ENCODE results near the gene RING1.

The RING1 gene

GRCh38 chr6:33249732-33250630 is 41.7 kb downstream of the RING1 start:
- no peak for DNase-seq

- no peak for DNase-seq
Observed at GRCh38 chr6:33250731-33251130, 42.4 kb downstream of the RING1 start.

- no peak for DNase-seq
Observed at GRCh38 chr6:33251395-33252012, 43.2 kb downstream of the RING1 start.

- no peak for DNase-seq
Observed at GRCh38 chr6:33252759-33253158, 44.5 kb downstream of the RING1 start.

GRCh38 chr6:33254591-33254990 is 46.3 kb downstream of the RING1 start:
- no peak for DNase-seq

GRCh38 chr6:33259032-33259431 is 50.7 kb downstream of the RING1 start:
- DNase-seq: no peak

All from NCI-H2081 (cell line).